ENCODE results near the gene MGST3.

GRCh38 chr1:165605246-165605645, 25.8 kb upstream of the MGST3 start:
- TF ChIP-seq, protein P1, sequence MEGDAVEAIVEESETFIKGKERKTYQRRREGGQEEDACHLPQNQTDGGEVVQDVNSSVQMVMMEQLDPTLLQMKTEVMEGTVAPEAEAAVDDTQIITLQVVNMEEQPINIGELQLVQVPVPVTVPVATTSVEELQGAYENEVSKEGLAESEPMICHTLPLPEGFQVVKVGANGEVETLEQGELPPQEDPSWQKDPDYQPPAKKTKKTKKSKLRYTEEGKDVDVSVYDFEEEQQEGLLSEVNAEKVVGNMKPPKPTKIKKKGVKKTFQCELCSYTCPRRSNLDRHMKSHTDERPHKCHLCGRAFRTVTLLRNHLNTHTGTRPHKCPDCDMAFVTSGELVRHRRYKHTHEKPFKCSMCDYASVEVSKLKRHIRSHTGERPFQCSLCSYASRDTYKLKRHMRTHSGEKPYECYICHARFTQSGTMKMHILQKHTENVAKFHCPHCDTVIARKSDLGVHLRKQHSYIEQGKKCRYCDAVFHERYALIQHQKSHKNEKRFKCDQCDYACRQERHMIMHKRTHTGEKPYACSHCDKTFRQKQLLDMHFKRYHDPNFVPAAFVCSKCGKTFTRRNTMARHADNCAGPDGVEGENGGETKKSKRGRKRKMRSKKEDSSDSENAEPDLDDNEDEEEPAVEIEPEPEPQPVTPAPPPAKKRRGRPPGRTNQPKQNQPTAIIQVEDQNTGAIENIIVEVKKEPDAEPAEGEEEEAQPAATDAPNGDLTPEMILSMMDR (conservative IDR thresholded peaks at IDR 0.05; ENCODE audit: low read length) = no peak
- TF ChIP-seq EZH2phosphoT487 (IDR thresholded peaks at IDR 0.05; ENCODE audit: borderline replicate concordance) = no peak
